Parathyroid adenoma (tissue), 2 donors: ENCODE measurements around the gene MET.
"Not testable (repeated sequence)": the region's sequence is repeated elsewhere in the genome, so short reads cannot be mapped to it uniquely, and the experiment has no call there.

Experiments used
- H2AFZ ChIP-seq: fragments of 300-600 bp; sonication (generic); one replicate; pipeline ENCODE4 v1.7.0; 2017; ENCODE audit warnings: antibody characterized with exemption, mild to moderate bottlenecking
- H3K27ac ChIP-seq: fragments of 300-600 bp; sonication (generic); one replicate; pipeline ENCODE4 v1.7.0; 2017
- H3K27me3 ChIP-seq: fragments of 300-600 bp; sonication (generic); one replicate; pipeline ENCODE4 v1.7.0; 2017; ENCODE audit warnings: low read length; ENCODE audit not compliant: control insufficient read depth, insufficient read depth
- H3K36me3 ChIP-seq: fragments of 300-600 bp; sonication (generic); one replicate; pipeline ENCODE4 v1.7.0; 2017; ENCODE audit warnings: low read length; ENCODE audit not compliant: control insufficient read depth, insufficient read depth
- H3K4me1 ChIP-seq: fragments of 300-600 bp; sonication (generic); one replicate; pipeline ENCODE4 v1.7.0; 2017; ENCODE audit warnings: control low read depth
- H3K4me2 ChIP-seq: fragments of 300-600 bp; sonication (generic); one replicate; pipeline ENCODE4 v1.7.0; 2017; ENCODE audit warnings: low read length
- H3K4me3 ChIP-seq: fragments of 300-600 bp; sonication (generic); one replicate; pipeline ENCODE4 v1.7.0; 2017; ENCODE audit warnings: low read depth, low read length
- H3K79me2 ChIP-seq: fragments of 300-600 bp; sonication (generic); one replicate; pipeline ENCODE4 v1.7.0; 2017; ENCODE audit warnings: control low read depth
- H3K9ac ChIP-seq: fragments of 300-600 bp; sonication (generic); one replicate; pipeline ENCODE4 v1.7.0; 2017; ENCODE audit warnings: mild to moderate bottlenecking
- H3K9me3 ChIP-seq: fragments of 300-600 bp; sonication (generic); one replicate; pipeline ENCODE4 v1.7.0; 2017; ENCODE audit warnings: low read length; ENCODE audit not compliant: control insufficient read depth
- CTCF ChIP-seq: fragments of 300-600 bp; sonication (generic); IDR thresholded peaks from one replicate; pipeline ENCODE4 v1.7.0; 2017; ENCODE audit warnings: antibody characterized with exemption, mild to moderate bottlenecking
- donor health status: primary hyperparathyroidism.

MET gene

GRCh38 chr7:116636997-116637396 lies 35.0 kb upstream of the MET start:
- Histone ChIP-seq H3K9me3 (no peaks in the 10 kb centered on the region), H3K27me3 (no peaks in the 10 kb centered on the region), H3K4me1 (no peaks in the 10 kb centered on the region), H3K79me2 (no peaks in the 10 kb centered on the region), H3K4me2 (no peak overlapping the region), H3K4me3 (no peak overlapping the region), H3K27ac (no peak overlapping the region), H3K36me3 (no peaks in the 10 kb centered on the region), H3K9ac (no peak overlapping the region), H2AFZ (no peak overlapping the region)
- TF ChIP-seq CTCF = no peak

- not testable (repeated sequence) for H3K36me3 ChIP-seq, H3K9me3 ChIP-seq, H3K27me3 ChIP-seq, H2AFZ ChIP-seq, H3K4me1 ChIP-seq, H3K9ac ChIP-seq, H3K79me2 ChIP-seq, H3K4me3 ChIP-seq, H3K4me2 ChIP-seq, H3K27ac ChIP-seq
Measured at GRCh38 chr7:116638592-116638991, 33.4 kb upstream of the MET start.

DNA sequence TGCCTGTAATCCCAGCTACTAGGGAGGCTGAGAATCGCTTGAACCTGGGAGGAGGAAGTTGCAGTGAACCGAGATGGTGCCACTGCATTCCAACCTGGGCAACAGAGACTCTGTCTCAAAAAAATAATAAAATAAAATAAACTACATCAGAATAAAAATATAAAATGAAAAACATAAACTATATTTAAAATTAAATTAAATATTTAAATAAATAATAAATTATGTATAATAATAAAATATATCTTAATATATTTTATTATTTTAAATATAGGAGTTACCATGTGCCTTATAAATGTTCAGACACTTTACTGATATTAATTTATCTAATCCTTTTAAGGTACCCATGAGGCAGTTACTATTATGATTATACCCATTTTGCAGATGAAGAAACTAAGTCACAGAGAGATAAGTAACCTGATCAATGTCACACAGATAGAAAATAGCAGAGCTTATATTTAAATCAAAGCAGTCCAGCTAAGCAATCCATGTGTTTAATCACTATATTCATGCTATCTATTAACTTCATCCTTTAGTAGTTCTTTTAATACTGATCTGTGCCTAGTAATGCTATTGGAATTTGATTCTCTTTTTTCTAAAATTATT lies 30.3 kb upstream of the MET start:
- Histone ChIP-seq H2AFZ (no peak overlapping the region), H3K27me3 (no peaks in the 10 kb centered on the region), H3K79me2 (no peaks in the 10 kb centered on the region), H3K36me3 (no peaks in the 10 kb centered on the region), H3K9ac (no peak overlapping the region), H3K4me3 (no peak overlapping the region), H3K4me2 (no peak overlapping the region), H3K9me3 (no peaks in the 10 kb centered on the region), H3K27ac (no peak overlapping the region), H3K4me1 (no peaks in the 10 kb centered on the region)
- no peak for TF ChIP-seq CTCF

- H3K9me3 ChIP-seq, H3K4me2 ChIP-seq, H3K27me3 ChIP-seq, H3K27ac ChIP-seq, H3K36me3 ChIP-seq, H3K9ac ChIP-seq, H3K79me2 ChIP-seq, H3K4me3 ChIP-seq, H2AFZ ChIP-seq, H3K4me1 ChIP-seq: not testable (repeated sequence)
Measured at GRCh38 chr7:116643148-116643547, 28.8 kb upstream of the MET start.

GRCh38 chr7:116644628-116645027 lies 27.4 kb upstream of the MET start:
- no peaks in the 10 kb centered on the region for H3K79me2 ChIP-seq
- H3K27ac ChIP-seq = no peak overlapping the region
- H3K36me3 ChIP-seq = no peaks in the 10 kb centered on the region
- H3K4me2 ChIP-seq = no peak overlapping the region
- H3K4me3 ChIP-seq = no peak overlapping the region
- no peaks in the 10 kb centered on the region for H3K27me3 ChIP-seq
- no peaks in the 10 kb centered on the region for H3K4me1 ChIP-seq
- no peaks in the 10 kb centered on the region for H3K9me3 ChIP-seq
- TF ChIP-seq CTCF = no peak
- no peak overlapping the region for H2AFZ ChIP-seq
- no peak overlapping the region for H3K9ac ChIP-seq

- Histone ChIP-seq H3K36me3 (no peaks in the 10 kb centered on the region), H3K4me1 (no peaks in the 10 kb centered on the region), H3K27me3 (no peaks in the 10 kb centered on the region), H2AFZ (no peak overlapping the region), H3K9me3 (no peaks in the 10 kb centered on the region), H3K4me2 (no peak overlapping the region), H3K9ac (no peak overlapping the region), H3K4me3 (no peak overlapping the region), H3K27ac (no peak overlapping the region), H3K79me2 (no peaks in the 10 kb centered on the region)
- no peak for TF ChIP-seq CTCF
Measured at GRCh38 chr7:116647290-116647689, 24.7 kb upstream of the MET start.
